Right lobe of liver (tissue), 4 donors: Measurements from ENCODE around the gene IGFBP2.

Source experiments
- POLR2A ChIP-seq: fragments of 450-650 bp; IDR thresholded peaks from one replicate; pipeline ENCODE4 v1.6.1; 2017; ENCODE audit warnings: antibody characterized with exemption, mild to moderate bottlenecking
- TF ChIP-seq, protein P1 (sequence below), 4 donors: fragments of 200-600 bp in 3 of 4; fragments of 450-650 bp in 1 of 4; IDR thresholded peaks; one replicate each; pipeline versions ENCODE4 v1.5.1 to v1.8.0; 2016 to 2022; ENCODE audit warnings: antibody characterized with exemption in 4 of 4, mild to moderate bottlenecking in 2 of 4
- donor health status: DM: no; HTN: no; CAD: no.
- donor health status: DM: no; HTN: no; CAD: no.
- donor health status: DM: no; HTN: yes; CAD: no.

DNA sequence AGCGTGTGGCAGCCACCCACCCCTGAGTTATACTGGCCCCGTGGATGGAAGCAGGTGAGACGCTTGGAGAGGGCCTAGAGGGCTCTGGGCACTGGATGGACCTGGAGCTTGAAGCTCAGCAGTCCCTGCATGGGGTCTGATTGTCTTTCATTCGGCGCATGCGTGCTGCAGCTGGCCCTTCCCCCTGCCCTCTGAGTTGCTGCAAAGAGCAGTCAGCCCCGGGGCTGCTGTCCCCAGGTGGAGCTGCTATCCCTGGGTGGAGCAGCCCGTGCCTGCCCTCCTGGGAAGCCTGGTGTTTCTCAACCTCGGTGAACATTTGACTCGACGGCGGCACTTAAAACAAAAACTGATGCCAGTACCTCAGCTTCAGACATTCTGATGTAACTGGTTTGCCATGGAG lies 32.5 kb downstream of the IGFBP2 start:
- TF ChIP-seq, protein P1, sequence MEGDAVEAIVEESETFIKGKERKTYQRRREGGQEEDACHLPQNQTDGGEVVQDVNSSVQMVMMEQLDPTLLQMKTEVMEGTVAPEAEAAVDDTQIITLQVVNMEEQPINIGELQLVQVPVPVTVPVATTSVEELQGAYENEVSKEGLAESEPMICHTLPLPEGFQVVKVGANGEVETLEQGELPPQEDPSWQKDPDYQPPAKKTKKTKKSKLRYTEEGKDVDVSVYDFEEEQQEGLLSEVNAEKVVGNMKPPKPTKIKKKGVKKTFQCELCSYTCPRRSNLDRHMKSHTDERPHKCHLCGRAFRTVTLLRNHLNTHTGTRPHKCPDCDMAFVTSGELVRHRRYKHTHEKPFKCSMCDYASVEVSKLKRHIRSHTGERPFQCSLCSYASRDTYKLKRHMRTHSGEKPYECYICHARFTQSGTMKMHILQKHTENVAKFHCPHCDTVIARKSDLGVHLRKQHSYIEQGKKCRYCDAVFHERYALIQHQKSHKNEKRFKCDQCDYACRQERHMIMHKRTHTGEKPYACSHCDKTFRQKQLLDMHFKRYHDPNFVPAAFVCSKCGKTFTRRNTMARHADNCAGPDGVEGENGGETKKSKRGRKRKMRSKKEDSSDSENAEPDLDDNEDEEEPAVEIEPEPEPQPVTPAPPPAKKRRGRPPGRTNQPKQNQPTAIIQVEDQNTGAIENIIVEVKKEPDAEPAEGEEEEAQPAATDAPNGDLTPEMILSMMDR (IDR thresholded peaks at IDR 0.05) = no peak
- no peak for TF ChIP-seq POLR2A
